GM21423 (cell line): ENCODE data around the gene CDYL2.
"Not testable (repeated sequence)": the region's sequence is repeated elsewhere in the genome, so short reads cannot be mapped to it uniquely, and the experiment has no call there.

Experiments
- ATAC-seq: cut with Tn5 transposase; IDR thresholded peaks from one replicate; pipeline ENCODE4 v1.9.1; 2021; ENCODE audit warnings: mild to moderate bottlenecking, moderate library complexity; ENCODE audit not compliant: unreplicated experiment

The CDYL2 gene

GRCh38 chr16:80804526-80805383 is at the start of gene CDYL2:
CDYL2 (minus strand) TSS chr16:80804598; CDS start chr16:80804173, 425 bp downstream.
- ATAC-seq: peak; percentile 78

GRCh38 chr16:80852261-80852872 is 48.0 kb upstream of the CDYL2 start:
- ATAC-seq: no peak

GRCh38 chr16:80851831-80852230 is 47.4 kb upstream of the CDYL2 start:
- no peak for ATAC-seq

- no peak for ATAC-seq
These were observed 46.4 kb upstream of the CDYL2 start for GRCh38 chr16:80850757-80851156.

GRCh38 chr16:80848862-80849261 is 44.5 kb upstream of the CDYL2 start:
- ATAC-seq: no peak

- ATAC-seq: no peak
These were observed 42.3 kb upstream of the CDYL2 start for GRCh38 chr16:80846680-80847079.

- ATAC-seq: no peak
These were observed 41.9 kb upstream of the CDYL2 start for GRCh38 chr16:80846275-80846674.

GRCh38 chr16:80844395-80844794 is 40.0 kb upstream of the CDYL2 start:
- ATAC-seq: no peak

GRCh38 chr16:80841231-80841630 is 36.8 kb upstream of the CDYL2 start:
- no peak for ATAC-seq

GRCh38 chr16:80837533-80838147 is 33.2 kb upstream of the CDYL2 start:
- no peak for ATAC-seq

- no peak for ATAC-seq
These were observed 32.4 kb upstream of the CDYL2 start for GRCh38 chr16:80836846-80837245.

GRCh38 chr16:80836202-80836601 is 31.8 kb upstream of the CDYL2 start:
- no peak for ATAC-seq

GRCh38 chr16:80831039-80831438 is 26.6 kb upstream of the CDYL2 start:
- ATAC-seq: no peak

GRCh38 chr16:80828495-80828894 is 24.1 kb upstream of the CDYL2 start:
- ATAC-seq: no peak

- ATAC-seq: no peak
These were observed 22.6 kb upstream of the CDYL2 start for GRCh38 chr16:80827007-80827406.

- no peak for ATAC-seq
These were observed 21.0 kb upstream of the CDYL2 start for GRCh38 chr16:80825365-80825758.

GRCh38 chr16:80824623-80825364 is 20.4 kb upstream of the CDYL2 start:
- ATAC-seq: no peak

GRCh38 chr16:80819988-80820387 is 15.6 kb upstream of the CDYL2 start:
- ATAC-seq: no peak

- ATAC-seq: no peak
These were observed 12.0 kb upstream of the CDYL2 start for GRCh38 chr16:80816356-80816755.

GRCh38 chr16:80815278-80815677 is 10.9 kb upstream of the CDYL2 start:
- not testable (repeated sequence) for ATAC-seq

- no peak for ATAC-seq
These were observed 8.2 kb upstream of the CDYL2 start for GRCh38 chr16:80812593-80812992.
